AG04450 (cell line): ENCODE measurements around the gene HECW1. TPM values are rescaled to one million over a fixed set of nuclear protein-coding genes. Genes with fewer than 3 reads are reported as not detected.

ENCODE experiments used
- CTCF ChIA-PET: fragments of 300-600, 350-600 bp; formaldehyde crosslinking; extraction: SDS; loops from one replicate; lab custom pipeline; 2022; ENCODE audit warnings: antibody characterized with exemption, inconsistent platforms; lab: Charles Lee
- POLR2A ChIA-PET: fragments of 350-600 bp; formaldehyde crosslinking; extraction: SDS; loops from one replicate; lab custom pipeline; 2021; ENCODE audit warnings: antibody characterized with exemption, inconsistent platforms; lab: Yijun Ruan, JAX
- DNase-seq: peaks from one replicate; pipeline ENCODE4 v3.0.0-alpha.2; 2011; ENCODE audit warnings: low read depth, low spot score
- H3K27ac ChIP-seq: one replicate; pipeline ENCODE4 v1.5.1; 2012; ENCODE audit warnings: low read depth, low read length, control low read depth
- H3K27me3 ChIP-seq: one replicate; pipeline ENCODE4 v1.6.0; 2012; ENCODE audit warnings: low read length; ENCODE audit not compliant: control insufficient read depth, insufficient read depth
- H3K4me3 ChIP-seq: 2 replicates; pipeline ENCODE4 v1.5.1; 2011; ENCODE audit warnings: mild to moderate bottlenecking, low read depth, low read length, control low read depth
- H3K9me3 ChIP-seq: 2 replicates; pipeline ENCODE4 v1.5.1; 2012; ENCODE audit warnings: low read length; ENCODE audit not compliant: control insufficient read depth, insufficient read depth
- CTCF ChIP-seq: IDR thresholded peaks from 2 replicates; pipeline ENCODE4 v1.5.1; 2011; ENCODE audit warnings: low read depth, low read length, control low read depth, inconsistent platforms
- polyA plus RNA-seq: library from polyadenylated mRNA; depleted of rRNA; stranded (reverse); fragments of >200 nt; gene quantifications from 2 replicates; pipeline ENCODE4 v1.2.3, GENCODE V29; 2011

The HECW1 gene
- polyA plus RNA-seq, 1 experiment, result 2.6 TPM

DNA sequence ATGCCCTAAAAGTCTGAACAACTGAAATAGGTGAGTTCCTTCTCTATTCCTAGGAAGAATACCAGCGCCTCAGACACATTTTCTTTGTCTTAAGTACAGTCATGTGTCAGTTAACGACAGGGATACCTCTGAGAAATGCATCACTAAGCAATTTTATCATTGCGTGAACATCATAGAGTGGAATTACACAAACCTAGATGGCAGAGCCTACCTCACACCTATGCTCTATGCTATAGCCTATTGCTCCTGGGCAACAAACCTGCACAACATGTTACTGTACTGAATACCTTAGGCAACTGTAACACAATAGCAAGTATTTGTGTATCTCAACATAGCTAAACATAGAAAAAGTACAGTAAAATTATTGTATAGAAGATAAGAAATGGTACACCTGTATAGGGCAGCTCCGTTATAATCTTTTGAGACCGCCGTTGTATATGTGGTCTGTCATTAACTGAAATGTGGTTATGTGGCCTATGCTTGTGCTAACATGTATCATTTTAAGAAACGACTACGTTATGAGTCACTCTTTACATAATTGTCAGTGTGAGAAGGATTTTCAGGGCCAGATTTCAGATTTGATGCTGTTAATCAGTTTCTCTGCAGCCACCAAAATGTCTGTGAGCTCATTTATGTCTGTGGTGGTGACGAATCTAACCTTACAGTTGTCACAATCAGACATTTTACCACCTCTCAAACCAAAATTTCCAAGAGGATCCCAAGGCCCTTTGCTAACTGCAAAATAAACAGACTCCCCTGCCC is 404.3 kb downstream of the HECW1 start:
- peaks cover 6% of the 10 kb centered on the region for H3K27me3 ChIP-seq
- H3K4me3 ChIP-seq, result no peak overlapping the region
- ChIA-PET POLR2A (no interaction called here), CTCF (no interaction called here)
- no peak overlapping the region for H3K27ac ChIP-seq
- no peak for TF ChIP-seq CTCF
- DNase-seq, result no peak
- H3K9me3 ChIP-seq, result no peaks in the 10 kb centered on the region

DNA sequence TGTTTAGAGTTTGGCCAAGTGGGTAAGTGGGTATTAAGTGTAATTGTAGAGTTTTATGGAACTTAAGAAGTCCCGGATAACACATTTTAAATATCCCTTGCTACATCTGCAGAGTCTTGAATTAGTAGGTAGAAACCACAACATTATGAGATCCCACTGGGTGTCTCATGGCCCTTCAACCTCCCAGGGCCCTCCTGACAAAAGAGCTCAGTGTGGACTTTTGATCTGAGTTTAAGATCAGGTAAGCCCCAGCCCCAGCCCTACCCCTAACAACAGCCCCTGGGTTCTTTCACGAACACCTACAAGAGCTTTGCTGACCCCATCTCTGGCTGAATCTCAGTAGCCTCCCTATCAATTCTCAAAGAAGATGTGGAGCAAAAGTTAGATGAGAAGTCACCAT is 405.0 kb downstream of the HECW1 start:
- Histone ChIP-seq H3K9me3 (no peaks in the 10 kb centered on the region), H3K27me3 (peaks cover 4% of the 10 kb centered on the region), H3K4me3 (no peak overlapping the region), H3K27ac (no peak overlapping the region)
- no peak for TF ChIP-seq CTCF
- no peak for DNase-seq
- ChIA-PET POLR2A (interaction anchor here (0.7 kb wide), 1 partner anchor 270 kb away, joined by 3 read pairs; no protein-coding TSS in a partner anchor), CTCF (interaction anchor here (0.8 kb wide), 1 partner anchor 183 kb away, joined by 3 read pairs; no protein-coding TSS in a partner anchor)

- POLR2A ChIA-PET, result no interaction called here
- peaks cover 3% of the 10 kb centered on the region for H3K27me3 ChIP-seq
- no peaks in the 10 kb centered on the region for H3K9me3 ChIP-seq
- DNase-seq, result no peak
- H3K4me3 ChIP-seq, result no peak overlapping the region
- no peak for TF ChIP-seq CTCF
- CTCF ChIA-PET, result no interaction called here
- no peak overlapping the region for H3K27ac ChIP-seq
These were observed 407.8 kb downstream of the HECW1 start for GRCh38 chr7:43520201-43520600.

DNA sequence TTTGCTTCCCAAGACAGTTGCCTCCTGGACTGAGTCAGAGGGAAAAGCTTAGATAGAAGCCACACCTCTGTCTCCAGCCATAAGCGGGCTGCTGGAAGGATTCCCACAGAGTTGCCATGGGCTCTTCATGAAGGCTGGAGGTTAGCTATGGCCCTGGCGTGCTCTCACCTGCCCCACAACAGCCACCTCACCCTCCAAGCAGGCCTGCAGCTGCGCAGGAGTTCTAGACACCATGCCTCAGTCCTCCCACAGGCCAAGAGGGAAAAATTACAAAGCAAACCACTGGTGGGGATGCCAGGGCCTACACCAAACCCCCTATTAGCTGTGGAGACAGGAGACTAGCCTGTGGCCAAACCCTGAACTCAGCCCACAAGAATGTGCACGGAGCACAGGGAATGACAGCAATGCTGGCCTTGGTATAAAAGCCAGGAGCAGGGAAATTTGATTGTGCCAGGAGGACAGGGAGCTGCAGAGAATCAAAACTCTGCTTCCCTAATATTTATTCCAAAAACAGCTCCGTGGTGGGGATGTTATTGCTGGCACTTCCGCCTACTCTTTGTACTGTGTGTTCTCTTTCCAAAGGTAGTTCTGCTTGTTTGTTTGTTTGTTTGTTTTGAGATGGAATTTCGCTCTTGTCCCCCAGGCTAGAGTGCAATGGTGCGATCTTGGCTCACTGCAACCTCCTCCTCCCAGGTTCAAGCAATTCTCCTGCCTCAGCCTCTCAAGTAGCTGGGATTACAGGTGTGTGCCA is 410.1 kb downstream of the HECW1 start:
- POLR2A ChIA-PET, result no interaction called here
- no peak for DNase-seq
- Histone ChIP-seq H3K9me3 (no peaks in the 10 kb centered on the region), H3K4me3 (no peak overlapping the region), H3K27me3 (peaks cover 8% of the 10 kb centered on the region), H3K27ac (no peak overlapping the region)
- CTCF ChIA-PET, result interaction anchor here (0.8 kb wide), 1 partner anchor 261 kb away, joined by 4 read pairs; no protein-coding TSS in a partner anchor
- TF ChIP-seq CTCF, result no peak
